ENCODE measurements around the gene WFIKKN2. TPM values are rescaled to one million over a fixed set of nuclear protein-coding genes. Genes with fewer than 3 reads are reported as not detected.

WFIKKN2 gene
- total RNA-seq, 1 experiment from 2014 or later: not detected

GRCh38 chr17:50853015-50853615, 17.7 kb downstream of the WFIKKN2 start:
- Histone ChIP-seq H3K9me3 (ENCODE audit: low read depth, low read length, poor library complexity, severe bottlenecking) (no peaks in the 10 kb centered on the region), H3K4me3 (ENCODE audit: low read depth, low read length, poor library complexity, severe bottlenecking) (no peak overlapping the region), H3K4me1 (ENCODE audit: insufficient read depth, low read length, poor library complexity, severe bottlenecking) (no peaks in the 10 kb centered on the region), H3K36me3 (ENCODE audit: insufficient read depth, low read length, poor library complexity, severe bottlenecking) (no peaks in the 10 kb centered on the region), H3K27me3 (replicated peaks; ENCODE audit: insufficient read depth, low read depth, low read length, poor library complexity) (no peaks in the 10 kb centered on the region), H3K27ac (ENCODE audit: low read depth, low read length, poor library complexity, severe bottlenecking) (no peak overlapping the region)
- intact Hi-C loops (cut with micrococcal nuclease; ENCODE audit: unreplicated experiment): loop anchor here (5.0 to 10.0 kb wide), 2 partner anchors 202 to 299 kb away; partner anchors contain the start of gene NME1
- BruUV-seq (replicated peaks): no TSS peak
- POLR2A ChIA-PET (ENCODE audit: low non-redundant PET): interaction anchor here (0.6 kb wide), 2 partner anchors 14 to 26 kb away, joined by 3 to 4 read pairs; no protein-coding TSS in a partner anchor
- CTCF ChIA-PET: interaction anchor here (0.5 to 1.8 kb wide), 5 partner anchors 8 to 148 kb away, joined by 3 to 7 read pairs (median 3); partner anchors contain the start of gene TOB1
- no peak for TF ChIP-seq EZH2 (IDR thresholded peaks at IDR 0.05; ENCODE audit: borderline replicate concordance, low read depth, low read length, poor library complexity, severe bottlenecking)
- TF ChIP-seq CTCF (conservative IDR thresholded peaks at IDR 0.05; ENCODE audit: low read depth, low read length): no peak
- no peak for DNase-seq (ENCODE audit: low spot score)

GRCh38 chr17:50853781-50854180, 18.4 kb downstream of the WFIKKN2 start:
- H3K4me3 ChIP-seq (ENCODE audit: low read depth, low read length, poor library complexity, severe bottlenecking): no peak overlapping the region
- no peaks in the 10 kb centered on the region for H3K36me3 ChIP-seq (ENCODE audit: insufficient read depth, low read length, poor library complexity, severe bottlenecking)
- intact Hi-C loops (cut with micrococcal nuclease; ENCODE audit: unreplicated experiment): loop anchor here (5.0 to 10.0 kb wide), 2 partner anchors 201 to 299 kb away; partner anchors contain the start of gene NME1
- no peaks in the 10 kb centered on the region for H3K4me1 ChIP-seq (ENCODE audit: insufficient read depth, low read length, poor library complexity, severe bottlenecking)
- ChIA-PET POLR2A (ENCODE audit: low non-redundant PET) (interaction anchor here (0.6 kb wide), 1 partner anchor 13 kb away, joined by 4 read pairs; no protein-coding TSS in a partner anchor), CTCF (interaction anchor here (0.6 to 0.8 kb wide), 2 partner anchors 95 to 123 kb away, joined by 3 read pairs; no protein-coding TSS in a partner anchor)
- no peaks in the 10 kb centered on the region for H3K9me3 ChIP-seq (ENCODE audit: low read depth, low read length, poor library complexity, severe bottlenecking)
- no peak for TF ChIP-seq EZH2 (IDR thresholded peaks at IDR 0.05; ENCODE audit: borderline replicate concordance, low read depth, low read length, poor library complexity, severe bottlenecking)
- H3K27me3 ChIP-seq (replicated peaks; ENCODE audit: insufficient read depth, low read depth, low read length, poor library complexity): no peaks in the 10 kb centered on the region
- DNase-seq (ENCODE audit: low spot score): no peak
- BruUV-seq (replicated peaks): no TSS peak
- no peak overlapping the region for H3K27ac ChIP-seq (ENCODE audit: low read depth, low read length, poor library complexity, severe bottlenecking)

- TF ChIP-seq CTCF (conservative IDR thresholded peaks at IDR 0.05; ENCODE audit: low read depth, low read length) (no peak), EZH2 (IDR thresholded peaks at IDR 0.05; ENCODE audit: borderline replicate concordance, low read depth, low read length, poor library complexity, severe bottlenecking) (no peak)
- ChIA-PET CTCF (no interaction called here), POLR2A (ENCODE audit: low non-redundant PET) (no interaction called here)
- no peaks in the 10 kb centered on the region for H3K36me3 ChIP-seq (ENCODE audit: insufficient read depth, low read length, poor library complexity, severe bottlenecking)
- no peak overlapping the region for H3K4me3 ChIP-seq (ENCODE audit: low read depth, low read length, poor library complexity, severe bottlenecking)
- no peaks in the 10 kb centered on the region for H3K27me3 ChIP-seq (replicated peaks; ENCODE audit: insufficient read depth, low read depth, low read length, poor library complexity)
- H3K9me3 ChIP-seq (ENCODE audit: low read depth, low read length, poor library complexity, severe bottlenecking): no peaks in the 10 kb centered on the region
- no peak overlapping the region for H3K27ac ChIP-seq (ENCODE audit: low read depth, low read length, poor library complexity, severe bottlenecking)
- intact Hi-C loops (cut with micrococcal nuclease; ENCODE audit: unreplicated experiment): loop anchor here (10.0 kb wide), 1 partner anchor 199 kb away; no protein-coding TSS in a partner anchor
- no TSS peak for BruUV-seq (replicated peaks)
- no peaks in the 10 kb centered on the region for H3K4me1 ChIP-seq (ENCODE audit: insufficient read depth, low read length, poor library complexity, severe bottlenecking)
- no peak for DNase-seq (ENCODE audit: low spot score)
These were observed 20.4 kb downstream of the WFIKKN2 start for GRCh38 chr17:50855708-50856330.
